Adrenal gland (tissue), 19 donors: ENCODE data around the gene ELMO3. TPM values are rescaled to one million over a fixed set of nuclear protein-coding genes. Genes with fewer than 3 reads are reported as not detected.

Experiments used
- DNase-seq, 7 donors: peaks; one replicate each; pipeline ENCODE4 v3.0.0-alpha.2; 2019 to 2020
- H3K27ac ChIP-seq, 5 donors: fragments of 200-600 bp; sonication (generic) in 4 of 5; 1 replicate in 3 of 5; 2 replicates in 2 of 5; pipeline versions ENCODE4 v1.5.1 to v1.8.0; 2016 to 2020; ENCODE audit warnings: mild to moderate bottlenecking in 1 of 5
- H3K27me3 ChIP-seq: fragments of 200-600 bp; 2 replicates; pipeline ENCODE4 v1.8.0; 2021
- H3K36me3 ChIP-seq, 2 donors: fragments of 200-600 bp; replicated peaks in 1 of 2; 1 replicate in 1 of 2; 2 replicates in 1 of 2; pipeline versions ENCODE4 v1.5.1 to v1.8.0; 2018 to 2022
- H3K4me1 ChIP-seq, 2 donors: fragments of 200-600 bp; replicated peaks in 1 of 2; 1 replicate in 1 of 2; 2 replicates in 1 of 2; pipeline versions ENCODE4 v1.5.1 to v1.8.0; 2018 to 2021
- H3K4me3 ChIP-seq, 4 donors: fragments of 200-600 bp; sonication (generic) in 3 of 4; one replicate each; pipeline ENCODE4 v1.5.1; 2016 to 2018
- H3K9me3 ChIP-seq, 3 donors: fragments of 200-600 bp; sonication (generic) in 1 of 3; replicated peaks in 1 of 3; 1 replicate in 2 of 3; 2 replicates in 1 of 3; pipeline versions ENCODE4 v1.5.1 to v1.8.0; 2016 to 2021
- POLR2A ChIP-seq, 2 donors: fragments of 450-650 bp; IDR thresholded peaks; one replicate each; pipeline ENCODE4 v1.6.1; 2017; ENCODE audit warnings: antibody characterized with exemption in 2 of 2, mild to moderate bottlenecking in 2 of 2, moderate library complexity in 1 of 2
- WGBS, 4 donors: extraction: QIAGEN DNeasy Blood & Tissue Kit in 2 of 4; methylation state at CpG; one replicate each; pipeline versions ENCODE4 v1.1.5 to v1.1.7; 2013 to 2017; 5-methylcytosine and 5-hydroxymethylcytosine counted together
- intact Hi-C, 2 donors: fragments of 100-400 bp; cut with DNase I; formaldehyde crosslinking; loops; one replicate each; pipeline versions ENCODE4 v1.14.1 to v1.15.0; 2022 to 2023
- long read RNA-seq, 10 donors: library from polyadenylated mRNA in 3 of 10; unstranded in 2 of 10; stranded (forward) in 1 of 10; transcript quantifications; one replicate each; pipeline ENCODE4 v2.0.0 and lab custom pipeline, GENCODE V29; 2021 to 2026
- polyA plus RNA-seq, 3 donors: library from polyadenylated mRNA; stranded (reverse); fragments of 200-250 nt in 2 of 3; fragments of 350-450 nt in 1 of 3; fragmentation: Illumina TruSeq in 1 of 3; extraction: RNeasy Lipid Tissue Mini Kit (QIAGEN cat#74804) in 1 of 3; gene quantifications; one replicate each; pipeline ENCODE4 v1.2.3, GENCODE V29; 2013 to 2014
- total RNA-seq, 9 donors: library from RNA; depleted of rRNA in 4 of 9; stranded (reverse); fragments of >200 nt in 4 of 9; fragments of 120-200 nt in 1 of 9; fragmentation: NEBNext Ultra II Directional in 1 of 9; extraction: Animal tissue kit (Norgen Biotek cat#: 25700) in 1 of 9; gene quantifications; one replicate each; pipeline versions ENCODE4 v1.1.0 to v1.2.4, GENCODE V29; 2013 to 2023
- TF ChIP-seq, protein P1 (sequence below), 6 experiments: fragments of 450-650 bp in 4 of 6; fragments of 200-600 bp in 2 of 6; sonication (generic) in 1 of 6; IDR thresholded peaks; 1 replicate in 5 of 6; 2 replicates in 1 of 6; pipeline versions ENCODE4 v1.5.1 to v1.8.0; 2016 to 2021; ENCODE audit warnings: antibody characterized with exemption in 6 of 6, mild to moderate bottlenecking in 2 of 6, moderate library complexity in 1 of 6
- donor health status: healthy with polysubstance abuse.
- donor health status: Bipolar disorder and iron deficiency.
- donor health status: DM: yes; HTN: yes; CAD: no.
- donor health status: DM: no; HTN: no; CAD: no.
- donor health status: DM: no; HTN: no; CAD: no.
- donor health status: DM: yes; HTN: yes; CAD: no.

ELMO3 gene, protein sequence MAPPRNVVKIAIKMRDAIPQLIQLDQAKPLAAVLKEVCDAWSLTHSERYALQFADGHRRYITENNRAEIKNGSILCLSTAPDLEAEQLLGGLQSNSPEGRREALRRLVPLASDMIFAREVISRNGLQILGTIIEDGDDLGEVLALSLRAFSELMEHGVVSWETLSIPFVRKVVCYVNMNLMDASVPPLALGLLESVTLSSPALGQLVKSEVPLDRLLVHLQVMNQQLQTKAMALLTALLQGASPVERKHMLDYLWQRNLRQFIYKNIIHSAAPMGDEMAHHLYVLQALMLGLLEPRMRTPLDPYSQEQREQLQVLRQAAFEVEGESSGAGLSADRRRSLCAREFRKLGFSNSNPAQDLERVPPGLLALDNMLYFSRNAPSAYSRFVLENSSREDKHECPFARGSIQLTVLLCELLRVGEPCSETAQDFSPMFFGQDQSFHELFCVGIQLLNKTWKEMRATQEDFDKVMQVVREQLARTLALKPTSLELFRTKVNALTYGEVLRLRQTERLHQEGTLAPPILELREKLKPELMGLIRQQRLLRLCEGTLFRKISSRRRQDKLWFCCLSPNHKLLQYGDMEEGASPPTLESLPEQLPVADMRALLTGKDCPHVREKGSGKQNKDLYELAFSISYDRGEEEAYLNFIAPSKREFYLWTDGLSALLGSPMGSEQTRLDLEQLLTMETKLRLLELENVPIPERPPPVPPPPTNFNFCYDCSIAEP
- 1 to 10 TPM in 7 of 9 donors, under 1 TPM in 2; 0.61 to 5.4 (median 1.6) TPM for total RNA-seq
- polyA plus RNA-seq = 1 to 10 TPM in 2 of 3 donors, under 1 TPM in 1; 0.18 to 7.0 (median 4.6) TPM
- long read RNA-seq, donor 1 = 0 reads
- long read RNA-seq, donor 2 = 0 reads
- long read RNA-seq, donor 3 = 0 reads
- long read RNA-seq, donor 4 = 0 reads
- long read RNA-seq, donor 5, partial matches to known transcripts = 1 of 5 reads
- long read RNA-seq, donor 5, other reads (novel, unspliced or antisense) = 1 of 5 reads
- long read RNA-seq, donor 6 = 0 reads
- long read RNA-seq, donor 7 = 0 reads
- long read RNA-seq, donor 8 = 0 reads
- long read RNA-seq, donor 9 = 0 reads
- long read RNA-seq, donor 10 = 0 reads

DNA sequence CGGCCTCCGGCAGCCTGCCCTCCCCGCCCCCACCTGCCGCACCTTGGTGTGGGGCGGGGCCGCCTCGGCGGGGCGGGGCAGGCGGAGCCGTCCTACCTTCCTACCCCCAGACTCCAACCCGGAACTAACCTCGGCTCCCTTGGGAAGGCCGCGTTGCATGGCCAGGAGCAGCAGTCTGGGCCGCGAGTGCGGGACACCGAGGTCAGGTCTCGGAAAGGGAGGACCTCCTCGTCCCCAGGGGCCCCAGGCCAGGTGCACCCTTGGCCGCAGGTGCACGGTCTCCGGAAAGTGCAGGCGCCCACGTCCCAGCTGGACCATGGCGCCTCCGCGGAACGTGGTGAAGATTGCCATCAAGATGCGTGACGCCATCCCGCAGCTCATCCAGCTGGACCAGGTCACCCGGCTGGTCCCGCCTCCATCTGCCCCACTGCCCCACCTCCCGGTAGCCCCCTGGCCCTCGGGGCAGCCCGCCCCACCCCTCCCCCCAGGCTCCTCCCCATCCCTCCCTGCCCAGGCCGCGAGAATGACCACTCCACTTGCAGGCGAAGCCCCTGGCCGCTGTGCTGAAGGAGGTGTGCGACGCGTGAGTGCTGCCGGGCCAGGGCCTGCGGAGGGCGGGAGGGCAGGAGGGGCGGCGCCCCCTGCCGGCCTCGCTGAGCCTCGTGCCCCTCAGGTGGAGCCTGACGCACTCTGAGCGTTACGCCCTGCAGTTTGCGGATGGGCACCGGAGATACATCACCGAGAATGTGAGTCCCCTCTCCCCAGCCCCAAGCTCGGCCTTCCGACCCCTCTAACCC lies at the start of gene ELMO3:
Gene ELMO3 (plus strand): TSS at position 121 of the 797 bp plus-strand sequence. CDS start 196 bp downstream, at position 317.
- peaks cover 0 to 55% of the 10 kb centered on the region in 2 donors for H3K36me3 ChIP-seq
- WGBS, 4 donors = 38 to 49% (median 45%) methylated on average over 26 to 61 of the region's 61 CpGs
- peak within 1 kb of the TSS in 2 of 5 donors; percentile 33 to 45 for H3K27ac ChIP-seq
- H3K4me1 ChIP-seq = peaks cover 0 to 5% of the 10 kb centered on the region in 2 donors
- DNase-seq = no peak
- TF ChIP-seq POLR2A (IDR thresholded peaks at IDR 0.05) = no peak
- TF ChIP-seq, protein P1, sequence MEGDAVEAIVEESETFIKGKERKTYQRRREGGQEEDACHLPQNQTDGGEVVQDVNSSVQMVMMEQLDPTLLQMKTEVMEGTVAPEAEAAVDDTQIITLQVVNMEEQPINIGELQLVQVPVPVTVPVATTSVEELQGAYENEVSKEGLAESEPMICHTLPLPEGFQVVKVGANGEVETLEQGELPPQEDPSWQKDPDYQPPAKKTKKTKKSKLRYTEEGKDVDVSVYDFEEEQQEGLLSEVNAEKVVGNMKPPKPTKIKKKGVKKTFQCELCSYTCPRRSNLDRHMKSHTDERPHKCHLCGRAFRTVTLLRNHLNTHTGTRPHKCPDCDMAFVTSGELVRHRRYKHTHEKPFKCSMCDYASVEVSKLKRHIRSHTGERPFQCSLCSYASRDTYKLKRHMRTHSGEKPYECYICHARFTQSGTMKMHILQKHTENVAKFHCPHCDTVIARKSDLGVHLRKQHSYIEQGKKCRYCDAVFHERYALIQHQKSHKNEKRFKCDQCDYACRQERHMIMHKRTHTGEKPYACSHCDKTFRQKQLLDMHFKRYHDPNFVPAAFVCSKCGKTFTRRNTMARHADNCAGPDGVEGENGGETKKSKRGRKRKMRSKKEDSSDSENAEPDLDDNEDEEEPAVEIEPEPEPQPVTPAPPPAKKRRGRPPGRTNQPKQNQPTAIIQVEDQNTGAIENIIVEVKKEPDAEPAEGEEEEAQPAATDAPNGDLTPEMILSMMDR (IDR thresholded peaks at IDR 0.05) = peak in 3 of 6 experiments; percentile 14 to 53 (median 28)
- H3K27me3 ChIP-seq = no peaks in the 10 kb centered on the region
- peak within 1 kb of the TSS in 1 of 4 donors; percentile 32 for H3K4me3 ChIP-seq
- no peaks in the 10 kb centered on the region for H3K9me3 ChIP-seq
- intact Hi-C loops = no loop called here

DNA sequence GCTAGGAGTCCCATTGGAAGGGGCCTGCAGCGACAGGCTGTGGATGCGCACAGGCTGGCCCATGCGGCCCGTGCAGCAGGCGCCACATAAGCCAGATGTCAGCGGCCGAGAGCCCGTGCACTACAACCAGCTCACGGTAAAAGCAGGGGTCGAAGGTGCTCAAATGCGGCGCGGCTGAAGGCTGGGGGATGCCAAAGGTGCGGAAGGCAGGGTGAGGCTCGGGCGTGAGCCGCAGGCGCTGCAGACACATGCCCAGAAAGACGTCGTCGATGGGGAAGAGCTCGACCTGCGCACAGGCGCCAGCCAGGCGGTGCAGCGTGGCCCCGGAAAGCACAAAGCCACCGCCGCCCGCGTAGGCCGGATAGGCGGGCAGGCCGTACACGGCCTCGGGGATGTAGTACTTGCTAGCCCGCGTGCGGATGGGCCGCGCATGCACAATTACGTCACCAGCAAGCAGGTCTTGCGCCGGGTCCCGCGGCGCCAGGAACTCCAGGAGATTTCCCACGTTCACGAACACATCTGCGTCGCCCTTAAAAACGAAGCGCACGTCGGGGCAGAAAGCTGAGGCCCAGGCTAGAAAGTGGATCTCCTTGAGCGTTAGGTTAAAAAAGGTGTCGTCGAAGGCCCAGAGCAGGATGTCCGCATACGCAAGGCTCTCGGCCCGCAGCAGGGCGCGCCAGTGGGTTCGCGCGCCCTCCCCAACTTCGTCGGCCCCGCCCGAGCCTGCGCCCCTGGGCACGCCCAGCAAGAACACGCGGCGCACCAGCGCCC lies 49.5 kb upstream of the ELMO3 start:
- H3K4me3 ChIP-seq = peak overlapping the region in 1 of 4 donors; percentile 78
- no peaks in the 10 kb centered on the region for H3K9me3 ChIP-seq
- 66 to 93% (median 70%) methylated on average over 17 to 77 of the region's 77 CpGs for WGBS, 4 donors
- no peaks in the 10 kb centered on the region for H3K27me3 ChIP-seq
- peak overlapping the region in 2 of 5 donors; percentile 85 to 92 for H3K27ac ChIP-seq
- H3K36me3 ChIP-seq = peaks cover 0 to 40% of the 10 kb centered on the region in 2 donors
- intact Hi-C loops = loop anchor here in 1 of 2 donors (10.0 kb wide), 1 partner anchor 135 kb away; no protein-coding TSS in a partner anchor
- TF ChIP-seq, protein P1 (IDR thresholded peaks at IDR 0.05) = no peak
- H3K4me1 ChIP-seq = peaks cover 0 to 6% of the 10 kb centered on the region in 2 donors
- peak in 2 of 7 donors; percentile 7 to 52 for DNase-seq

DNA sequence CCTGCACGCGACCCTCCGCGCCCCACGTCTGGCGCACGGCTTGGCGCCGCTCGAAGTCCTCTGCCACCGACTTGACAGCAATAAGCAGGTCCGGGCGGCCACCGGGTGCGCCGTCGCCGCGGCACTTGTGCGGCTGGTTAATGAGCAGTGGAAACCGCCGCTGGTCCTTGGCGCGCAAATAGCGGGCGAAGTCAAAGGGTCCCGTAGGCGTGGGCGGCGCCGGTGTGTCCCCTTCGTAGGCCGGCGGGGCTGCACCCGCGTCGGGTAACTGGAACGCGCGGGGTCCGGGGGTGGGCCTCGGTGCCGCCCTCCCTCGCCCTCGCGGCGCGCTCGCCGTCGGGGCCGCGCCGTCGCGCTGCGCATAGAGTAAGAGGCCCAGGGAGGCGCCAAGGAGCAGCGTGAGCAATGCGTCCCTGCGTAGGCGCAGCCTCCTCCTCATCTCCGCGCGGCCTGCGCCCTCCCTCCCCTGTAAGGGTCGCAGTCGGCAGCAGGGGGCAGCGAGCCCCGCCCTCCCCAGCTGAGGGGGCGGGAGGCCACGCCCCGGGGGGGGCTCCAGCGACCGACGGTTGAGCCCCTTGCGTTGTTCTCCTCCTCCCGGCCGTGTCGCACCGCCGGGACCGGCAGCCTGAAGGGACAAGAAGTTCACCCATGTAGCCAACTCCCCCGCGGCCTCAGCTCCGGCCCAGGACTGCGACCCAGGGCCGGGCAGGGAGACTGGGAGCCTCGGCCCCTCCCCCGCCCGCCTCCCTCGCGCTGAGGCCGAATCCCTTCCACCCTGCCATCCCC lies 48.7 kb upstream of the ELMO3 start:
- peaks cover 0 to 12% of the 10 kb centered on the region in 2 donors for H3K4me1 ChIP-seq
- no peaks in the 10 kb centered on the region for H3K9me3 ChIP-seq
- intact Hi-C loops = loop anchor here in 1 of 2 donors (10.0 kb wide), 1 partner anchor 135 kb away; no protein-coding TSS in a partner anchor
- no peak for TF ChIP-seq POLR2A (IDR thresholded peaks at IDR 0.05)
- TF ChIP-seq, protein P1 (IDR thresholded peaks at IDR 0.05) = peak in 2 of 6 experiments; percentile 5 to 6
- peak overlapping the region in 4 of 5 donors; percentile 65 to 92 (median 82) for H3K27ac ChIP-seq
- 0 to 7% (median 4%) methylated on average over 4 to 92 of the region's 94 CpGs for WGBS, 4 donors
- H3K4me3 ChIP-seq = peak overlapping the region; percentile 30 to 78 (median 62)
- peak in 6 of 7 donors; percentile 45 to 66 (median 53) for DNase-seq
- no peaks in the 10 kb centered on the region for H3K27me3 ChIP-seq
- H3K36me3 ChIP-seq = peaks cover 0 to 32% of the 10 kb centered on the region in 2 donors
